HUES64 (cell line): ENCODE measurements around the gene PLS1. TPM values are rescaled to one million over a fixed set of nuclear protein-coding genes. Genes with fewer than 3 reads are reported as not detected.
"Not testable (repeated sequence)": the region's sequence is repeated elsewhere in the genome, so short reads cannot be mapped to it uniquely, and the experiment has no call there.

Source experiments
- H3K27ac ChIP-seq: 2 replicates; pipeline ENCODE4 v1.7.0; 2013; ENCODE audit warnings: low read depth, low read length, inconsistent platforms
- H3K27me3 ChIP-seq: 2 replicates; pipeline ENCODE4 v1.6.1; 2013; ENCODE audit warnings: mild to moderate bottlenecking, low read length; ENCODE audit not compliant: insufficient read depth
- H3K36me3 ChIP-seq: 2 replicates; pipeline ENCODE4 v1.6.1; 2013; ENCODE audit warnings: mild to moderate bottlenecking, low read length; ENCODE audit not compliant: insufficient read depth
- H3K4me1 ChIP-seq: 2 replicates; pipeline ENCODE4 v1.6.1; 2013; ENCODE audit warnings: mild to moderate bottlenecking, low read length, moderate library complexity; ENCODE audit not compliant: insufficient read depth
- H3K4me3 ChIP-seq: 2 replicates; pipeline ENCODE4 v1.5.1; 2013; ENCODE audit warnings: mild to moderate bottlenecking, low read length, moderate library complexity
- H3K9ac ChIP-seq: 2 replicates; pipeline ENCODE4 v1.6.1; 2013; ENCODE audit warnings: mild to moderate bottlenecking, low read depth, low read length
- H3K9me3 ChIP-seq: 2 replicates; pipeline ENCODE4 v1.6.1; 2013; ENCODE audit warnings: low read depth, low read length; ENCODE audit not compliant: insufficient read depth
- WGBS: fragments of 150-250, 120-280 bp; methylation state at CpG from one replicate; pipeline ENCODE4 v1.1.7; 2013; ENCODE audit warnings: missing lambda C conversion rate; 5-methylcytosine and 5-hydroxymethylcytosine counted together
- polyA plus RNA-seq, 2 experiments: library from polyadenylated mRNA; stranded (reverse); fragments of 50-300 nt; gene quantifications; one replicate each; pipeline ENCODE4 v1.2.3, GENCODE V29; 2013

PLS1 gene, protein sequence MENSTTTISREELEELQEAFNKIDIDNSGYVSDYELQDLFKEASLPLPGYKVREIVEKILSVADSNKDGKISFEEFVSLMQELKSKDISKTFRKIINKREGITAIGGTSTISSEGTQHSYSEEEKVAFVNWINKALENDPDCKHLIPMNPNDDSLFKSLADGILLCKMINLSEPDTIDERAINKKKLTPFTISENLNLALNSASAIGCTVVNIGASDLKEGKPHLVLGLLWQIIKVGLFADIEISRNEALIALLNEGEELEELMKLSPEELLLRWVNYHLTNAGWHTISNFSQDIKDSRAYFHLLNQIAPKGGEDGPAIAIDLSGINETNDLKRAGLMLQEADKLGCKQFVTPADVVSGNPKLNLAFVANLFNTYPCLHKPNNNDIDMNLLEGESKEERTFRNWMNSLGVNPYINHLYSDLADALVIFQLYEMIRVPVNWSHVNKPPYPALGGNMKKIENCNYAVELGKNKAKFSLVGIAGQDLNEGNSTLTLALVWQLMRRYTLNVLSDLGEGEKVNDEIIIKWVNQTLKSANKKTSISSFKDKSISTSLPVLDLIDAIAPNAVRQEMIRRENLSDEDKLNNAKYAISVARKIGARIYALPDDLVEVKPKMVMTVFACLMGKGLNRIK
- 16.2 TPM for polyA plus RNA-seq (2013, experiment 1 of 2)
- polyA plus RNA-seq (2013, experiment 2 of 2): 16.4 TPM

DNA sequence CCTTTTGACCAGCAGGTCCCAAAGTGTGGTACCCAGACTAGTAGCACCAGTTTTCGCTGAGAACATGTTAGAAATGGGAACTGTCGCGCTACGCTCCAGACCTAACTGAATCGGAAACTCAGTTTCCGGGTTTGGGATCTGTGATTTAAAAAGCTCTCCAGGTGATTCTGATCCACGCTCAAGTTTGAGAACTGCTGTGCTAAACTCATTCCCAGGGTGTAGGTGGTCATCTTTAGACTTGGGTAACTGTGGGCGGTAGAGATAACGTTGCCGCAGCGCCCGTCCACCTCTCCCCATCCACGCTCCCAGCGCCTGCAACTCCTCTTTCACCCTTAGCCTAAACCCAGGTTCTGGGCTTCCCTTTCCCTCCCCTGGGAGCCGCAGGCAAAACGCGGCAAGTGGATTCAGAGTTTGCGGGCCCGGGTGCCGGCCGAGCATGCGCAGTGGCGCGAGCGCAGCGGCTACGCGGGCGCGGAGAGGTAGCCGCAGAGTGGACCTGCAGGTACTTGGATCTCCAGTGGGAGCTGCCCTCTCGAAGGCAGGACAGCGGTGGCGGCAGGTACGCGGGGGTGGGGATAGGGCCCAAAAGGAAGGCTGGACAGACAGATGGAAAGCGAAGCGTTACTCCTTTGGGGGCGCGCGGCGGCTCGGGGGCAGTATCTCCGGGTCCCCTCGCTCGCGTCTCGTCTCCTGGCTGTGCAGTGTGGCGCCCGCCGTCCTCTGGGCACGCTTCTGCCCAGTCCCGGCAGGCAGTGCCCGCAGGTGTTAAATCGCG lies at the start of gene PLS1:
Gene PLS1 (plus strand): TSS at position 443 of the 775 bp plus-strand sequence. CDS start 67,845 bp downstream, outside the sequence.
- H3K4me1 ChIP-seq: peaks cover 11% of the 10 kb centered on the region; the same call in 1 of the 2 replicates
- under 1% methylated on average over 56 of the region's 56 CpGs for WGBS
- H3K9me3 ChIP-seq: no peaks in the 10 kb centered on the region
- peaks cover 8% of the 10 kb centered on the region; the same call in 1 of the 2 replicates for H3K27me3 ChIP-seq
- H3K4me3 ChIP-seq: peak within 1 kb of the TSS; percentile 61
- H3K36me3 ChIP-seq: no peaks in the 10 kb centered on the region
- no peak within 1 kb of the TSS for H3K27ac ChIP-seq
- H3K9ac ChIP-seq: peak within 1 kb of the TSS; percentile 43

GRCh38 chr3:142549986-142550385 lies 46.2 kb upstream of the PLS1 start:
- 95% methylated on average over 7 of the region's 7 CpGs for WGBS
- H3K27ac ChIP-seq: no peak overlapping the region
- H3K4me3 ChIP-seq: no peak overlapping the region
- H3K36me3 ChIP-seq: peaks cover 74% of the 10 kb centered on the region
- H3K9me3 ChIP-seq: no peaks in the 10 kb centered on the region
- H3K9ac ChIP-seq: no peak overlapping the region
- H3K27me3 ChIP-seq: no peaks in the 10 kb centered on the region
- H3K4me1 ChIP-seq: no peaks in the 10 kb centered on the region

DNA sequence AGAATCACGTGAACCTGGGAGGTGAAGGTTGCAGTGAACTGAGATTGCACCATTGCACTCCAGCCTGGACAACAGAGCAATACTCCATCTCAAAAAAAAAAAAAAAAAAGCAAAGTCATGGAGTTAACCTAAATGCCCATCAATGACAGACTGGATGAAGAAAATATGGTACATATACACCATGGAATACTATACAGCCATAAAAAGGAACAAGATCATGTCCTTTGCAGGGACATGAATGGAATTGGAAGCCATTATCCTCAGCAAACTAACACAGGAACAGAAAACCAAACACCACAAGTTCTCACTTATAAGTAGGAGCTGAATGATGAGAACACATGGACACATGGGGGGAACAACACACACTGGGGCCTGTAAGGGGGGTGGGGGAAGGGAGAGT lies 43.6 kb upstream of the PLS1 start:
- 100% methylated on average over 1 of the region's 1 CpG for WGBS
- H3K27me3 ChIP-seq, H3K27ac ChIP-seq, H3K9ac ChIP-seq, H3K4me3 ChIP-seq, H3K9me3 ChIP-seq, H3K4me1 ChIP-seq: not testable (repeated sequence)
- peaks cover 76% of the 10 kb centered on the region for H3K36me3 ChIP-seq

DNA sequence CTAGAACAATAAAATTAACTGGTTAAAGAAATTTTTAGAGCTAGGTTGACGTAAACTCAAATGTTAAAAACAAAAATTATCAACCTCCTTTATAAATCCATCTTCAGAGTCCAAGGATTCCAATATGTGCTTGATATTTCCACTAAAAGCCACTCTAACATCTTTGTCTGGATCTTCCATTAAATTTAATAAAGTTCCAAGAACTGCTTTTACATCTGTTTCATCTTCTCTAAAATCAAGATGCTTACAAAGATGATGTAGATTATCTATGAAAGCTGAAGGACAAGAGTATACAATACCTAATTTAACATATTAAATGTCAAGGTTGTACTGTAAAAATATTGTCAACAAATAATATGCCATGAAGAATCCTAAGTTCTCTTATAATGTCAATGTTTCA lies 42.5 kb upstream of the PLS1 start:
- Histone ChIP-seq H3K4me3 (no peak overlapping the region), H3K4me1 (no peaks in the 10 kb centered on the region), H3K9me3 (no peaks in the 10 kb centered on the region), H3K27ac (no peak overlapping the region), H3K27me3 (no peaks in the 10 kb centered on the region), H3K9ac (no peak overlapping the region), H3K36me3 (peaks cover 81% of the 10 kb centered on the region)
- WGBS: 92% methylated on average over 1 of the region's 1 CpG

DNA sequence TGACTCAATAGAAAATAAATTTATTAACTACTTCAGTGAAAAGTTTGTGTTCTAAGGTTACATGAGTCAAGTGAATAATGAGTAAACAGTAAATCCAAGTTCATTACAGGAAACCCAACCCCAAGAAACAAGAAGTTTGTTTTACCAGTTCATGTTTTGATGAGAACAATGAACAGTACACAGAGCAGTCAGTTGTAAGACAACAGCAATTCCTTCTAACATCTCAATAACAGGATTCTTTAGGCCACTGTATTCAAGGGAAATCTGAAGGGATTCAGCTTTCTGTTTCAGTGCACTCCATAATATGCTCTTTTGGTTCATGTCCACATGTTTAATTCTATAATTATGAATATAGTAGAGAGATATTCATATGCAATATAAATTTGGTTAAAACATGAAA lies 36.1 kb upstream of the PLS1 start:
- Histone ChIP-seq H3K27ac (no peak overlapping the region), H3K4me3 (no peak overlapping the region), H3K27me3 (no peaks in the 10 kb centered on the region), H3K4me1 (no peaks in the 10 kb centered on the region), H3K9me3 (no peaks in the 10 kb centered on the region), H3K36me3 (peaks cover 82% of the 10 kb centered on the region), H3K9ac (no peak overlapping the region)

- Histone ChIP-seq H3K9me3 (no peaks in the 10 kb centered on the region), H3K4me3 (no peak overlapping the region), H3K36me3 (peaks cover 62% of the 10 kb centered on the region), H3K27me3 (no peaks in the 10 kb centered on the region), H3K4me1 (no peaks in the 10 kb centered on the region), H3K27ac (no peak overlapping the region), H3K9ac (no peak overlapping the region)
- 100% methylated on average over 3 of the region's 4 CpGs for whole genome bisulfite sequencing
These were observed 32.6 kb upstream of the PLS1 start for GRCh38 chr3:142563496-142563997.

- Histone ChIP-seq H3K4me3 (no peak overlapping the region), H3K27ac (no peak overlapping the region), H3K36me3 (peaks cover 41% of the 10 kb centered on the region), H3K4me1 (no peaks in the 10 kb centered on the region), H3K9me3 (no peaks in the 10 kb centered on the region), H3K9ac (no peak overlapping the region), H3K27me3 (no peaks in the 10 kb centered on the region)
- WGBS: 99% methylated on average over 3 of the region's 3 CpGs
These were observed 30.1 kb upstream of the PLS1 start for GRCh38 chr3:142566096-142566495.

- H3K4me3 ChIP-seq: no peak overlapping the region
- H3K27ac ChIP-seq: no peak overlapping the region
- H3K9ac ChIP-seq: no peak overlapping the region
- no peaks in the 10 kb centered on the region for H3K9me3 ChIP-seq
- 91% methylated on average over 21 of the region's 21 CpGs for WGBS
- H3K36me3 ChIP-seq: peaks cover 19% of the 10 kb centered on the region
- H3K4me1 ChIP-seq: no peaks in the 10 kb centered on the region
- no peaks in the 10 kb centered on the region for H3K27me3 ChIP-seq
These were observed 27.7 kb upstream of the PLS1 start for GRCh38 chr3:142568393-142569017.

DNA sequence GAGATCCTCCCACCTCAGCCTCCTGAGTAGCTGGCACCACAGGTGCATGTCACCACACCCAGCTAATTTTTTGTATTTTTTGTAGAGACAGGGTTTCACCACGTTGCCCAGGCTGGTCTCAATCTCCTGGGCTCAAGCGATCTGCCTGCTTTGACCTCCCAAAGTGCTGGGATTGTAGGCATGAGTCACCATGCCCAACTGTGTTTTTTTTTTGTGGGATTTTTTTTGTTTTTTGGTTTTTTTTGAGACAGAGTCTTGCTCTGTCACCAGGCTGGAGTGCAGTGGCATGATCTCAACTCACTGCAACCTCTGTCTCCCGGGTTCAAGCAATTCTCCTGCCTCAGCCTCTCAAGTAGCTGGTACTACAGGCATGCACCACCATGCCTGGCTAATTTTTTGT lies 26.8 kb upstream of the PLS1 start:
- not testable (repeated sequence) for H3K9me3 ChIP-seq, H3K9ac ChIP-seq, H3K27me3 ChIP-seq, H3K27ac ChIP-seq, H3K4me3 ChIP-seq, H3K4me1 ChIP-seq
- WGBS: 90% methylated on average over 3 of the region's 3 CpGs
- H3K36me3 ChIP-seq: peaks cover 15% of the 10 kb centered on the region

- not testable (repeated sequence) for H3K4me1 ChIP-seq, H3K36me3 ChIP-seq, H3K9me3 ChIP-seq, H3K9ac ChIP-seq, H3K27ac ChIP-seq, H3K27me3 ChIP-seq, H3K4me3 ChIP-seq
- 96% methylated on average over 3 of the region's 3 CpGs for WGBS
These were observed 22.0 kb upstream of the PLS1 start for GRCh38 chr3:142574223-142574622.
